ENCODE measurements around the gene OOSP2. TPM values are rescaled to one million over a fixed set of nuclear protein-coding genes. Genes with fewer than 3 reads are reported as not detected.

The OOSP2 gene
- total and polyA plus RNA-seq, 2 of the 4 experiments (the other 2 are of a cell fraction), result not detected

DNA sequence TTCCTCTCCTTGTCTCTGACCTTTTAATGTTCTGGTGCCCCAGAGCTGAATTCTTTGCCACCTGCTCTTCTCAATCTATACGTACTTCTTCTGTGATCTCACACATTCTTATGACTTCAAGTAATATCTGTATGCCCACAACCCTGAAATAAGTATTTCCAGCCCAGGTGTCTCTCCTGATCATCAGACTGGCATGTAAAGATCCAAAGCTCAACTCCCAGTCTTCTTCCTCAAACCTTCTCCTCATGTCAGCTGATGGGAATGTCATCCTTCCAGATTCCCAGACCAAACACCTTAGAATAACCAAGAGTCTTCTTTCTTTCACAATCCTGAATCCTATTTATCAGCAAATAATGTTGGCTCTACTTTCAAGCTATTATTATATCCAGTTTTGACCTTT is 25.6 kb downstream of the OOSP2 start:
- TF ChIP-seq SMC3 (IDR thresholded peaks at IDR 0.05; ENCODE audit: low read depth, low read length), result no peak
- no peak for TF ChIP-seq CEBPB (IDR thresholded peaks at IDR 0.05; ENCODE audit: low read depth, low read length)
- TF ChIP-seq FOS (IDR thresholded peaks at IDR 0.05; ENCODE audit: low read depth, low read length), result no peak
- no peak for TF ChIP-seq MAZ (IDR thresholded peaks at IDR 0.05; ENCODE audit: borderline replicate concordance, low read depth, low read length)
- TF ChIP-seq MAFK (IDR thresholded peaks at IDR 0.05; ENCODE audit: low read depth, low read length), result no peak
- TF ChIP-seq POLR2A (IDR thresholded peaks at IDR 0.05; ENCODE audit: low read depth, low read length), result no peak
- no peak overlapping the region for H3K27ac ChIP-seq (ENCODE audit: insufficient read depth, low read length)
- H2BK5ac ChIP-seq (ENCODE audit: low read depth, low read length, poor library complexity, severe bottlenecking), result no peak overlapping the region
- intact Hi-C loops (cut with micrococcal nuclease), result no loop called here
- H3K4me2 ChIP-seq (ENCODE audit: low read depth, low read length), result no peak overlapping the region
- CTCF ChIA-PET, result no interaction called here
- H3K4me1 ChIP-seq (ENCODE audit: control insufficient read depth, insufficient read depth, low read length), result no peaks in the 10 kb centered on the region
- no peak overlapping the region for H3K23ac ChIP-seq (ENCODE audit: low read depth, low read length)
- no CpG with 5 or more reads among the region's 1 CpG for WGBS, 2 experiments (ENCODE audit: extremely low coverage in 2 of 2, insufficient read length in 1 of 2)
- no peaks in the 10 kb centered on the region for H4K20me1 ChIP-seq (ENCODE audit: insufficient read depth, low read length)
- no peaks in the 10 kb centered on the region for H3K27me3 ChIP-seq (ENCODE audit: control insufficient read depth, insufficient read depth, low read length)
- H3K14ac ChIP-seq (replicated peaks; ENCODE audit: low read depth, low read length), result no peak overlapping the region
- H2AK9ac ChIP-seq (replicated peaks; ENCODE audit: low read depth, low read length, poor library complexity), result no peak overlapping the region
- POLR2A ChIA-PET (ENCODE audit: unreplicated experiment), result no interaction called here
- H3K4ac ChIP-seq (ENCODE audit: low read depth, low read length), result no peak overlapping the region
- no peak overlapping the region for H3K56ac ChIP-seq (ENCODE audit: extremely low read depth, insufficient read depth, low read length)
- H2AK5ac ChIP-seq (ENCODE audit: low read depth, low read length), result no peak overlapping the region
- no peaks in the 10 kb centered on the region for H3K79me1 ChIP-seq (ENCODE audit: low read depth in 1 of 2, low read length in 2 of 2)
- dilution Hi-C loops (cut with HindIII; ENCODE audit: low sequenced_read_pairs, unreplicated experiment), result no loop called here
- no peak overlapping the region for H3K4me3 ChIP-seq (ENCODE audit: insufficient read depth, low read depth, low read length)
- H4K8ac ChIP-seq (ENCODE audit: low read depth in 2 of 2, low read length in 2 of 2), result no peak overlapping the region
- H4K91ac ChIP-seq (ENCODE audit: insufficient read depth, low read depth, low read length), result no peak overlapping the region
- BruUV-seq (replicated peaks), result no TSS peak
- in situ Hi-C loops (cut with MboI; ENCODE audit: low sequenced_read_pairs), result no loop called here
- H2BK15ac ChIP-seq (ENCODE audit: low read depth, low read length), result no peak overlapping the region
- H3K9ac ChIP-seq (ENCODE audit: low read depth, low read length), result no peak overlapping the region
- 0 out of 2 replicates have a peak, but pooled peaks cover 1% of the 10 kb centered on the region for H3K9me3 ChIP-seq (ENCODE audit: control insufficient read depth, insufficient read depth, low read length)
- ATAC-seq (ENCODE audit: low read depth), result no peak
- no peak overlapping the region for H2AFZ ChIP-seq (replicated peaks; ENCODE audit: low read length, poor library complexity)
- H3K9me1 ChIP-seq (ENCODE audit: insufficient read depth, low read length), result no peaks in the 10 kb centered on the region
- H2BK120ac ChIP-seq (ENCODE audit: low read depth, low read length), result no peak overlapping the region
- no peaks in the 10 kb centered on the region for H3K36me3 ChIP-seq (ENCODE audit: control insufficient read depth, insufficient read depth, low read length)
- H3K18ac ChIP-seq (ENCODE audit: low read depth, low read length), result no peak overlapping the region
- no peak overlapping the region for H4K5ac ChIP-seq (ENCODE audit: low read depth, low read length)
- no peak for DNase-seq
- H2BK20ac ChIP-seq (ENCODE audit: low read depth, low read length), result no peak overlapping the region
